Testis (tissue), 3 donors: ENCODE data around the gene DCDC2B. TPM values are rescaled to one million over a fixed set of nuclear protein-coding genes. Genes with fewer than 3 reads are reported as not detected.

Source experiments
- DNase-seq: peaks from one replicate; pipeline ENCODE4 v3.0.0-alpha.2; 2019
- H3K27ac ChIP-seq, 2 donors: fragments of 200-600 bp; sonication (generic); one replicate each; pipeline ENCODE4 v1.5.1; 2019
- H3K27me3 ChIP-seq: fragments of 200-600 bp; sonication (generic); one replicate; pipeline ENCODE4 v1.5.1; 2019
- H3K36me3 ChIP-seq: fragments of 200-600 bp; sonication (generic); one replicate; pipeline ENCODE4 v1.5.1; 2017; ENCODE audit warnings: low read depth; ENCODE audit errors: missing control alignments
- H3K4me1 ChIP-seq: fragments of 200-600 bp; sonication (generic); one replicate; pipeline ENCODE4 v1.5.1; 2019
- H3K4me3 ChIP-seq, 2 donors: fragments of 200-600 bp; sonication (generic); one replicate each; pipeline ENCODE4 v1.5.1; 2017 to 2019
- H3K9me3 ChIP-seq: fragments of 200-600 bp; sonication (generic); one replicate; pipeline ENCODE4 v1.5.1; 2017
- POLR2A ChIP-seq: fragments of 450-650 bp; IDR thresholded peaks from one replicate; pipeline ENCODE4 v1.6.1; 2017; ENCODE audit warnings: antibody characterized with exemption, mild to moderate bottlenecking, moderate library complexity
- WGBS, 2 donors: methylation state at CpG; one replicate each; pipeline ENCODE4 v1.1.5; 2018; 5-methylcytosine and 5-hydroxymethylcytosine counted together
- intact Hi-C: fragments of 100-400 bp; cut with DNase I; formaldehyde crosslinking; loops from one replicate; pipeline ENCODE4 v1.15.1; 2023; ENCODE audit warnings: low total_unique reads
- polyA plus RNA-seq: library from polyadenylated mRNA; stranded (reverse); fragments of 350-450 nt; fragmentation: Illumina TruSeq; extraction: RNeasy Lipid Tissue Mini Kit (QIAGEN cat#74804); gene quantifications from one replicate; pipeline ENCODE4 v1.2.3, GENCODE V29; 2014; ENCODE audit warnings: low read depth, low replicate concordance; ENCODE audit not compliant: insufficient read depth
- total RNA-seq, 2 donors: library from RNA; depleted of rRNA; stranded (reverse); fragments of >200 nt; gene quantifications; one replicate each; pipeline ENCODE4 v1.2.3, GENCODE V29; 2016
- TF ChIP-seq, protein P1 (sequence below), 3 experiments: fragments of 450-650 bp in 2 of 3; fragments of 200-600 bp in 1 of 3; sonication (generic) in 1 of 3; IDR thresholded peaks; one replicate each; pipeline ENCODE4 v1.5.1; 2016 to 2019; ENCODE audit warnings: antibody characterized with exemption in 3 of 3, mild to moderate bottlenecking in 2 of 3, moderate library complexity in 1 of 3

Gene DCDC2B
- total and polyA plus RNA-seq, 3 donors from 2014 or later, result 0.81 to 2.6 (median 1.7) TPM

- Histone ChIP-seq H3K9me3 (no peaks in the 10 kb centered on the region), H3K27ac (peak overlapping the region; percentile 12 to 36), H3K27me3 (no peaks in the 10 kb centered on the region), H3K4me3 (no peak overlapping the region), H3K36me3 (no peaks in the 10 kb centered on the region), H3K4me1 (peaks cover 18% of the 10 kb centered on the region)
- intact Hi-C loops, result no loop called here
- WGBS, 2 donors, result 81 to 89% methylated on average over 9 to 10 of the region's 10 CpGs
- TF ChIP-seq, protein P1, sequence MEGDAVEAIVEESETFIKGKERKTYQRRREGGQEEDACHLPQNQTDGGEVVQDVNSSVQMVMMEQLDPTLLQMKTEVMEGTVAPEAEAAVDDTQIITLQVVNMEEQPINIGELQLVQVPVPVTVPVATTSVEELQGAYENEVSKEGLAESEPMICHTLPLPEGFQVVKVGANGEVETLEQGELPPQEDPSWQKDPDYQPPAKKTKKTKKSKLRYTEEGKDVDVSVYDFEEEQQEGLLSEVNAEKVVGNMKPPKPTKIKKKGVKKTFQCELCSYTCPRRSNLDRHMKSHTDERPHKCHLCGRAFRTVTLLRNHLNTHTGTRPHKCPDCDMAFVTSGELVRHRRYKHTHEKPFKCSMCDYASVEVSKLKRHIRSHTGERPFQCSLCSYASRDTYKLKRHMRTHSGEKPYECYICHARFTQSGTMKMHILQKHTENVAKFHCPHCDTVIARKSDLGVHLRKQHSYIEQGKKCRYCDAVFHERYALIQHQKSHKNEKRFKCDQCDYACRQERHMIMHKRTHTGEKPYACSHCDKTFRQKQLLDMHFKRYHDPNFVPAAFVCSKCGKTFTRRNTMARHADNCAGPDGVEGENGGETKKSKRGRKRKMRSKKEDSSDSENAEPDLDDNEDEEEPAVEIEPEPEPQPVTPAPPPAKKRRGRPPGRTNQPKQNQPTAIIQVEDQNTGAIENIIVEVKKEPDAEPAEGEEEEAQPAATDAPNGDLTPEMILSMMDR (IDR thresholded peaks at IDR 0.05), result peak; percentile 61 to 72 (median 65)
- TF ChIP-seq POLR2A, result no peak
- DNase-seq, result peak; percentile 82
These were observed 7.0 kb downstream of the DCDC2B start for GRCh38 chr1:32215629-32216480.

GRCh38 chr1:32216566-32216965, 7.7 kb downstream of the DCDC2B start:
- H3K36me3 ChIP-seq, result no peaks in the 10 kb centered on the region
- intact Hi-C loops, result no loop called here
- TF ChIP-seq POLR2A, result no peak
- TF ChIP-seq, protein P1 (IDR thresholded peaks at IDR 0.05), result no peak
- H3K27ac ChIP-seq, result no peak overlapping the region
- WGBS, 2 donors, result 91 to 94% methylated on average over 5 of the region's 5 CpGs
- no peak overlapping the region for H3K4me3 ChIP-seq
- no peaks in the 10 kb centered on the region for H3K27me3 ChIP-seq
- peaks cover 25% of the 10 kb centered on the region for H3K4me1 ChIP-seq
- no peak for DNase-seq
- H3K9me3 ChIP-seq, result no peaks in the 10 kb centered on the region

- Histone ChIP-seq H3K9me3 (no peaks in the 10 kb centered on the region), H3K36me3 (no peaks in the 10 kb centered on the region), H3K4me1 (peaks cover 33% of the 10 kb centered on the region), H3K4me3 (no peak overlapping the region), H3K27ac (peak overlapping the region in 1 of 2 donors; percentile 12), H3K27me3 (no peaks in the 10 kb centered on the region)
- intact Hi-C loops, result no loop called here
- 64 to 72% methylated on average over 7 of the region's 7 CpGs for WGBS, 2 donors
- TF ChIP-seq, protein P1 (IDR thresholded peaks at IDR 0.05), result no peak
- no peak for TF ChIP-seq POLR2A
- no peak for DNase-seq
These were observed 10.1 kb downstream of the DCDC2B start for GRCh38 chr1:32219022-32219421.

- DNase-seq, result no peak
- intact Hi-C loops, result no loop called here
- Histone ChIP-seq H3K27ac (peak overlapping the region in 1 of 2 donors; percentile 88), H3K27me3 (no peaks in the 10 kb centered on the region), H3K9me3 (no peaks in the 10 kb centered on the region), H3K4me1 (peaks cover 30% of the 10 kb centered on the region), H3K4me3 (peak overlapping the region; percentile 92 to 99), H3K36me3 (no peaks in the 10 kb centered on the region)
- TF ChIP-seq POLR2A, result no peak
- TF ChIP-seq, protein P1 (IDR thresholded peaks at IDR 0.05), result no peak
- WGBS, 2 donors, result 67 to 88% methylated on average over 4 of the region's 4 CpGs
These were observed 12.1 kb downstream of the DCDC2B start for GRCh38 chr1:32220746-32221580.
